ACC112 (cell line): ENCODE measurements around the gene PPP1R1C.
A peak's percentile ranks its signal among the peaks of the same experiment; 100 is the strongest.
"Not testable (repeated sequence)": the region's sequence is repeated elsewhere in the genome, so short reads cannot be mapped to it uniquely, and the experiment has no call there.

Experiments
- H2AFZ ChIP-seq: fragments of 200-600 bp; sonication (generic); one replicate; pipeline ENCODE4 v1.6.0; 2017; ENCODE audit warnings: antibody characterized with exemption, low read length; ENCODE audit not compliant: unreplicated experiment
- H3K27ac ChIP-seq: fragments of 200-600 bp; sonication (generic); 2 replicates; pipeline ENCODE4 v1.5.1; 2014; ENCODE audit warnings: low read depth, mild to moderate bottlenecking, antibody characterized with exemption, low read length, moderate library complexity
- H3K27me3 ChIP-seq: fragments of 200-600 bp; sonication (generic); 2 replicates; pipeline ENCODE4 v1.6.1; 2014; ENCODE audit warnings: mild to moderate bottlenecking, antibody characterized with exemption, low read length, moderate library complexity, mixed read lengths; ENCODE audit not compliant: insufficient read depth
- H3K36me3 ChIP-seq: fragments of 200-600 bp; sonication (generic); 2 replicates; pipeline ENCODE4 v1.6.1; 2016; ENCODE audit warnings: mild to moderate bottlenecking, antibody characterized with exemption, low read length, moderate library complexity, mixed read lengths; ENCODE audit not compliant: insufficient read depth
- H3K4me1 ChIP-seq: fragments of 200-600 bp; sonication (generic); one replicate; pipeline ENCODE4 v1.6.1; 2016; ENCODE audit warnings: low read length, mixed read lengths; ENCODE audit not compliant: insufficient read depth, unreplicated experiment, control insufficient read depth
- H3K4me3 ChIP-seq: fragments of 200-600 bp; sonication (generic); 2 replicates; pipeline ENCODE4 v1.5.1; 2014; ENCODE audit warnings: mild to moderate bottlenecking, low read depth, low read length
- H3K79me2 ChIP-seq: fragments of 200-600 bp; sonication (generic); one replicate; pipeline ENCODE4 v1.6.0; 2016; ENCODE audit warnings: low read length; ENCODE audit not compliant: control insufficient read depth, unreplicated experiment, insufficient read depth

The PPP1R1C gene

GRCh38 chr2:182019731-182020130 is 34.1 kb downstream of the PPP1R1C start:
- Histone ChIP-seq H3K4me3 (no peak overlapping the region), H3K4me1 (peaks cover 18% of the 10 kb centered on the region), H3K79me2 (no peaks in the 10 kb centered on the region), H3K27ac (no peak overlapping the region), H3K36me3 (0 out of 2 replicates have a peak, but pooled peaks cover 4% of the 10 kb centered on the region), H3K27me3 (no peaks in the 10 kb centered on the region), H2AFZ (no peak overlapping the region)

- Histone ChIP-seq H2AFZ (peak overlapping the region; percentile 89), H3K36me3 (0 out of 2 replicates have a peak, but pooled peaks cover 4% of the 10 kb centered on the region), H3K4me3 (no peak overlapping the region; the same call in 1 of the 2 replicates), H3K27me3 (no peaks in the 10 kb centered on the region), H3K79me2 (no peaks in the 10 kb centered on the region), H3K27ac (peak overlapping the region; percentile 72), H3K4me1 (peaks cover 18% of the 10 kb centered on the region)
Measured at GRCh38 chr2:182020286-182021070, 34.8 kb downstream of the PPP1R1C start.

- Histone ChIP-seq H3K4me1 (peaks cover 14% of the 10 kb centered on the region), H3K36me3 (0 out of 2 replicates have a peak, but pooled peaks cover 4% of the 10 kb centered on the region), H3K79me2 (no peaks in the 10 kb centered on the region), H3K27ac (no peak overlapping the region), H2AFZ (no peak overlapping the region), H3K27me3 (no peaks in the 10 kb centered on the region), H3K4me3 (no peak overlapping the region)
Measured at GRCh38 chr2:182023235-182023634, 37.6 kb downstream of the PPP1R1C start.

GRCh38 chr2:182030875-182031274 is 45.2 kb downstream of the PPP1R1C start:
- H3K27ac ChIP-seq, H3K27me3 ChIP-seq, H3K4me1 ChIP-seq, H3K79me2 ChIP-seq, H2AFZ ChIP-seq, H3K4me3 ChIP-seq, H3K36me3 ChIP-seq: not testable (repeated sequence)

GRCh38 chr2:182031956-182032355 is 46.3 kb downstream of the PPP1R1C start:
- no peak overlapping the region for H3K27ac ChIP-seq
- H3K27me3 ChIP-seq, result no peaks in the 10 kb centered on the region
- no peak overlapping the region for H3K4me3 ChIP-seq
- no peaks in the 10 kb centered on the region for H3K79me2 ChIP-seq
- H3K4me1 ChIP-seq, result no peaks in the 10 kb centered on the region
- H2AFZ ChIP-seq, result no peak overlapping the region
- no peaks in the 10 kb centered on the region for H3K36me3 ChIP-seq

- Histone ChIP-seq H3K4me3 (no peak overlapping the region), H3K79me2 (no peaks in the 10 kb centered on the region), H3K27ac (no peak overlapping the region), H3K27me3 (no peaks in the 10 kb centered on the region), H3K36me3 (no peaks in the 10 kb centered on the region), H2AFZ (no peak overlapping the region), H3K4me1 (peaks cover 4% of the 10 kb centered on the region)
Measured at GRCh38 chr2:182033449-182033848, 47.8 kb downstream of the PPP1R1C start.

GRCh38 chr2:182038576-182038975 is 52.9 kb downstream of the PPP1R1C start:
- H3K36me3 ChIP-seq, result no peaks in the 10 kb centered on the region
- no peak overlapping the region for H2AFZ ChIP-seq
- H3K4me3 ChIP-seq, result 0 out of 2 replicates have a peak overlapping the region, but pooled peaks have one; percentile 7
- H3K4me1 ChIP-seq, result peaks cover 11% of the 10 kb centered on the region
- no peaks in the 10 kb centered on the region for H3K27me3 ChIP-seq
- no peaks in the 10 kb centered on the region for H3K79me2 ChIP-seq
- no peak overlapping the region for H3K27ac ChIP-seq

GRCh38 chr2:182043021-182043420 is 57.4 kb downstream of the PPP1R1C start:
- no peaks in the 10 kb centered on the region for H3K79me2 ChIP-seq
- H3K36me3 ChIP-seq, result no peaks in the 10 kb centered on the region
- no peak overlapping the region for H2AFZ ChIP-seq
- H3K4me3 ChIP-seq, result no peak overlapping the region
- no peaks in the 10 kb centered on the region for H3K27me3 ChIP-seq
- no peak overlapping the region for H3K27ac ChIP-seq
- H3K4me1 ChIP-seq, result peaks cover 18% of the 10 kb centered on the region

GRCh38 chr2:182043861-182044260 is 58.2 kb downstream of the PPP1R1C start:
- H3K36me3 ChIP-seq, result no peaks in the 10 kb centered on the region
- H3K27me3 ChIP-seq, result no peaks in the 10 kb centered on the region
- H3K4me3 ChIP-seq, result no peak overlapping the region
- no peaks in the 10 kb centered on the region for H3K79me2 ChIP-seq
- no peak overlapping the region for H3K27ac ChIP-seq
- H2AFZ ChIP-seq, result no peak overlapping the region
- H3K4me1 ChIP-seq, result peaks cover 12% of the 10 kb centered on the region

- Histone ChIP-seq H3K27me3 (no peaks in the 10 kb centered on the region), H3K79me2 (no peaks in the 10 kb centered on the region), H2AFZ (no peak overlapping the region), H3K27ac (no peak overlapping the region), H3K4me1 (peaks cover 7% of the 10 kb centered on the region), H3K4me3 (no peak overlapping the region), H3K36me3 (no peaks in the 10 kb centered on the region)
Measured at GRCh38 chr2:182047544-182047943, 61.9 kb downstream of the PPP1R1C start.

GRCh38 chr2:182048088-182048487 is 62.4 kb downstream of the PPP1R1C start:
- Histone ChIP-seq H3K79me2 (no peaks in the 10 kb centered on the region), H3K27me3 (no peaks in the 10 kb centered on the region), H3K36me3 (no peaks in the 10 kb centered on the region), H3K4me3 (no peak overlapping the region), H3K27ac (no peak overlapping the region), H2AFZ (no peak overlapping the region), H3K4me1 (peaks cover 7% of the 10 kb centered on the region)
